ENCODE measurements around the gene HAGH.

The HAGH gene

GRCh38 chr16:1775006-1775845 is 51.4 kb downstream of the HAGH start:
- H3K9me3 Mint-ChIP-seq: no peaks in the 10 kb centered on the region
- DNase-seq (no peak), ATAC-seq (replicated peaks) (no peak)
- no peaks in the 10 kb centered on the region for H3K27me3 Mint-ChIP-seq
- peaks cover 48% of the 10 kb centered on the region for H3K36me3 Mint-ChIP-seq (ENCODE audit: insufficient read depth)
- peak overlapping the region; percentile 31 to 49 for H3K4me3 Mint-ChIP-seq
- H3K27ac Mint-ChIP-seq: peak overlapping the region in 1 of 2 donors; percentile 10
- H3K4me1 Mint-ChIP-seq (ENCODE audit: low read depth in 2 of 2): peaks cover 15 to 17% of the 10 kb centered on the region in 2 donors

GRCh38 chr16:1774448-1774780 is 52.2 kb downstream of the HAGH start:
- Mint-ChIP-seq H3K4me1 (ENCODE audit: low read depth in 2 of 2) (peaks cover 16 to 19% of the 10 kb centered on the region in 2 donors), H3K27ac (no peak overlapping the region), H3K4me3 (peak overlapping the region; percentile 31 to 95), H3K27me3 (no peaks in the 10 kb centered on the region), H3K36me3 (ENCODE audit: insufficient read depth) (peaks cover 54% of the 10 kb centered on the region), H3K9me3 (no peaks in the 10 kb centered on the region)
- ATAC-seq (replicated peaks): no peak
- no peak for DNase-seq

- DNase-seq: no peak
- peaks cover 53% of the 10 kb centered on the region for H3K36me3 Mint-ChIP-seq (ENCODE audit: insufficient read depth)
- H3K4me1 Mint-ChIP-seq (ENCODE audit: low read depth in 2 of 2): peaks cover 16% of the 10 kb centered on the region in 2 donors
- H3K9me3 Mint-ChIP-seq: no peaks in the 10 kb centered on the region
- peak overlapping the region; percentile 95 to 97 for H3K4me3 Mint-ChIP-seq
- ATAC-seq (replicated peaks): no peak
- no peaks in the 10 kb centered on the region for H3K27me3 Mint-ChIP-seq
- H3K27ac Mint-ChIP-seq: peak overlapping the region in 1 of 2 donors; percentile 53
Measured at GRCh38 chr16:1773703-1774447, 52.8 kb downstream of the HAGH start.

- Mint-ChIP-seq H3K27me3 (no peaks in the 10 kb centered on the region), H3K27ac (peak within 1 kb of the TSS; percentile 82 to 94), H3K36me3 (ENCODE audit: insufficient read depth) (peaks cover 54% of the 10 kb centered on the region), H3K9me3 (no peaks in the 10 kb centered on the region), H3K4me1 (ENCODE audit: low read depth in 2 of 2) (peaks cover 16% of the 10 kb centered on the region in 2 donors), H3K4me3 (peak within 1 kb of the TSS; percentile 95 to 97)
- DNase-seq: peak; percentile 70 to 76 (median 71)
- peak; percentile 56 for ATAC-seq (replicated peaks)
Measured at GRCh38 chr16:1772908-1773702, 53.5 kb downstream of the HAGH start, which contains the start of gene MRPS34. MRPS34 (minus strand) TSS chr16:1773134; CDS start chr16:1773119, 15 bp downstream.

GRCh38 chr16:1772362-1772907 is 54.2 kb downstream of the HAGH start, which contains the start of gene EME2:
EME2 (plus strand) TSS chr16:1772810; CDS start chr16:1773228, 418 bp downstream.
- Mint-ChIP-seq H3K9me3 (no peaks in the 10 kb centered on the region), H3K4me3 (peak within 1 kb of the TSS; percentile 95 to 97), H3K4me1 (ENCODE audit: low read depth in 2 of 2) (peaks cover 16% of the 10 kb centered on the region in 2 donors), H3K36me3 (ENCODE audit: insufficient read depth) (peaks cover 58% of the 10 kb centered on the region), H3K27ac (peak within 1 kb of the TSS; percentile 82 to 94), H3K27me3 (no peaks in the 10 kb centered on the region)
- ATAC-seq (replicated peaks): peak; percentile 23
- peak; percentile 32 to 41 (median 33) for DNase-seq

GRCh38 chr16:1771864-1772361 is 54.7 kb downstream of the HAGH start:
- Mint-ChIP-seq H3K4me1 (ENCODE audit: low read depth in 2 of 2) (peaks cover 16% of the 10 kb centered on the region in 2 donors), H3K36me3 (ENCODE audit: insufficient read depth) (peaks cover 60% of the 10 kb centered on the region)

GRCh38 chr16:1771188-1771863 is 55.3 kb downstream of the HAGH start, which contains the start of gene NME3:
NME3 (minus strand) TSS chr16:1771543; CDS start chr16:1771534, 9 bp downstream.
- H3K36me3 Mint-ChIP-seq (ENCODE audit: insufficient read depth): peaks cover 55% of the 10 kb centered on the region
- H3K4me3 Mint-ChIP-seq: peak within 1 kb of the TSS; percentile 95 to 97
- H3K9me3 Mint-ChIP-seq: no peaks in the 10 kb centered on the region
- H3K27ac Mint-ChIP-seq: peak within 1 kb of the TSS; percentile 90 to 94
- ATAC-seq (replicated peaks) (peak; percentile 57), DNase-seq (peak; percentile 66 to 73 (median 72))
- peaks cover 16% of the 10 kb centered on the region in 2 donors for H3K4me1 Mint-ChIP-seq (ENCODE audit: low read depth in 2 of 2)
- H3K27me3 Mint-ChIP-seq: no peaks in the 10 kb centered on the region

More at GRCh38 chr16:1771864-1772361, 54.7 kb downstream of the HAGH start:
- ATAC-seq (replicated peaks) (no peak), DNase-seq (peak in 1 of 3 experiments; percentile 29)
- no peaks in the 10 kb centered on the region for H3K27me3 Mint-ChIP-seq
- H3K4me3 Mint-ChIP-seq: peak overlapping the region; percentile 95 to 97
- peak overlapping the region; percentile 82 to 94 for H3K27ac Mint-ChIP-seq
- H3K9me3 Mint-ChIP-seq: no peaks in the 10 kb centered on the region

- ATAC-seq (replicated peaks): peak; percentile 36
- peaks cover 55% of the 10 kb centered on the region for H3K36me3 Mint-ChIP-seq (ENCODE audit: insufficient read depth)
- H3K4me1 Mint-ChIP-seq (ENCODE audit: low read depth in 2 of 2): peaks cover 16% of the 10 kb centered on the region in 2 donors
- peak; percentile 37 to 53 (median 50) for DNase-seq
- H3K27ac Mint-ChIP-seq: peak overlapping the region; percentile 67 to 90
- H3K27me3 Mint-ChIP-seq: no peaks in the 10 kb centered on the region
- peak overlapping the region; percentile 95 to 97 for H3K4me3 Mint-ChIP-seq
- H3K9me3 Mint-ChIP-seq: no peaks in the 10 kb centered on the region
Measured at GRCh38 chr16:1770328-1771187, 56.1 kb downstream of the HAGH start.

GRCh38 chr16:1769402-1770300 is 57.0 kb downstream of the HAGH start:
- ATAC-seq (replicated peaks): no peak
- no peaks in the 10 kb centered on the region for H3K9me3 Mint-ChIP-seq
- peak overlapping the region; percentile 67 to 90 for H3K27ac Mint-ChIP-seq
- peaks cover 16% of the 10 kb centered on the region in 2 donors for H3K4me1 Mint-ChIP-seq (ENCODE audit: low read depth in 2 of 2)
- H3K4me3 Mint-ChIP-seq: peak overlapping the region; percentile 95 to 97
- peaks cover 54% of the 10 kb centered on the region for H3K36me3 Mint-ChIP-seq (ENCODE audit: insufficient read depth)
- DNase-seq: no peak
- no peaks in the 10 kb centered on the region for H3K27me3 Mint-ChIP-seq

- peaks cover 14 to 16% of the 10 kb centered on the region in 2 donors for H3K4me1 Mint-ChIP-seq (ENCODE audit: low read depth in 2 of 2)
- peaks cover 52% of the 10 kb centered on the region for H3K36me3 Mint-ChIP-seq (ENCODE audit: insufficient read depth)
- ATAC-seq (replicated peaks): no peak
- no peaks in the 10 kb centered on the region for H3K9me3 Mint-ChIP-seq
- no peaks in the 10 kb centered on the region for H3K27me3 Mint-ChIP-seq
- DNase-seq: no peak
- peak overlapping the region in 1 of 2 donors; percentile 33 for H3K4me3 Mint-ChIP-seq
- peak overlapping the region in 1 of 2 donors; percentile 90 for H3K27ac Mint-ChIP-seq
Measured at GRCh38 chr16:1768767-1769401, 57.7 kb downstream of the HAGH start.

All from effector memory CD8-positive, alpha-beta T cell (primary cell).